ENCODE data around the gene S100P. TPM values are rescaled to one million over a fixed set of nuclear protein-coding genes. Genes with fewer than 3 reads are reported as not detected.
"Not testable (repeated sequence)": the region's sequence is repeated elsewhere in the genome, so short reads cannot be mapped to it uniquely, and the experiment has no call there.

The S100P gene
- total RNA-seq, 1 experiment from 2014 or later: 365 TPM

- CTCF ChIA-PET: no interaction called here
- Mint-ChIP-seq H3K27me3 (ENCODE audit: unreplicated experiment) (no peaks in the 10 kb centered on the region), H3K9me3 (ENCODE audit: low read depth, unreplicated experiment) (no peaks in the 10 kb centered on the region), H3K27ac (ENCODE audit: unreplicated experiment) (no peak overlapping the region), H3K4me3 (ENCODE audit: low read depth, unreplicated experiment) (no peak overlapping the region), H3K36me3 (ENCODE audit: insufficient read depth, unreplicated experiment) (peaks cover 32% of the 10 kb centered on the region), H3K4me1 (ENCODE audit: low read depth, unreplicated experiment) (peaks cover 18% of the 10 kb centered on the region)
- no peak for TF ChIP-seq CTCF (IDR thresholded peaks at IDR 0.05; ENCODE audit: unreplicated experiment)
- intact Hi-C loops (cut with micrococcal nuclease; ENCODE audit: unreplicated experiment): no loop called here
- BruUV-seq (replicated peaks): no TSS peak
- DNase-seq: no peak
Observed at GRCh38 chr4:6671648-6672047, 22.0 kb upstream of the S100P start.

- CTCF ChIA-PET: no interaction called here
- H3K27me3 Mint-ChIP-seq (ENCODE audit: unreplicated experiment): no peaks in the 10 kb centered on the region
- H3K4me3 Mint-ChIP-seq (ENCODE audit: low read depth, unreplicated experiment): no peak overlapping the region
- no peaks in the 10 kb centered on the region for H3K9me3 Mint-ChIP-seq (ENCODE audit: low read depth, unreplicated experiment)
- peaks cover 37% of the 10 kb centered on the region for H3K36me3 Mint-ChIP-seq (ENCODE audit: insufficient read depth, unreplicated experiment)
- no TSS peak for BruUV-seq (replicated peaks)
- H3K4me1 Mint-ChIP-seq (ENCODE audit: low read depth, unreplicated experiment): peaks cover 23% of the 10 kb centered on the region
- H3K27ac Mint-ChIP-seq (ENCODE audit: unreplicated experiment): no peak overlapping the region
- intact Hi-C loops (cut with micrococcal nuclease; ENCODE audit: unreplicated experiment): no loop called here
- TF ChIP-seq CTCF (IDR thresholded peaks at IDR 0.05; ENCODE audit: unreplicated experiment): no peak
- no peak for DNase-seq
Observed at GRCh38 chr4:6672131-6672530, 21.5 kb upstream of the S100P start.

DNA sequence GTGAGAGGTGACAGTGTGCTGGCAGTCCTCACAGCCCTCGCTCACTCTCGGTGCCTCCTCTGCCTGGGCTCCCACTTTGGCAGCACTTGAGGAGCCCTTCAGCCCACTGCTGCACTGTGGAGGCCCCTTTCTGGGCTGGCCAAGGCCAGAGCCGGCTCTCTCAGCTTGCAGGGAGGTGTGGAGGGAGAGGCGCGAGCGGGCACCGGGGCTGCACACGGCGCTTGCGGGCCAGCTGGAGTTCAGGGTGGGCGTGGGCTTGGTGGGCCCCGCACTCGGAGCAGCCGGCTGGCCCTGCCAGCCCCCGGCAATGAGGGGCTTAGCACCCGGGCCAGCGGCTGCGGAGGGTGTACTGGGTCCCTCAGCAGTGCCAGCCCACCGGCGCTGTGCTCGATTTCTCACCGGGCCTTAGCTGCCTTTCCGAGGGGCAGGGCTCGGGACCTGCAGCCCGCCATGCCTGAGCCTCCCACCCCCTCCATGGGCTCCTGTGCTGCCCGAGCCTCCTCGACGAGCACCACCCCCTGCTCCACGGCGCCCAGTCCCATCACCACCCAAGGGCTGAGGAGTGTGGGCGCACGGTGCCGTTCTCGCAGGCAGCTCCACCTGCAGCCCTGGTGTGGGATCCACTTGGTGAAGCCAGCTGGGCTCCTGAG, 21.0 kb upstream of the S100P start:
- DNase-seq; H3K4me3 Mint-ChIP-seq (ENCODE audit: low read depth, unreplicated experiment); H3K27me3 Mint-ChIP-seq (ENCODE audit: unreplicated experiment); CTCF ChIA-PET; H3K27ac Mint-ChIP-seq (ENCODE audit: unreplicated experiment); BruUV-seq (replicated peaks); intact Hi-C loops (cut with micrococcal nuclease; ENCODE audit: unreplicated experiment); H3K9me3 Mint-ChIP-seq (ENCODE audit: low read depth, unreplicated experiment): not testable (repeated sequence)
- H3K4me1 Mint-ChIP-seq (ENCODE audit: low read depth, unreplicated experiment): peaks cover 23% of the 10 kb centered on the region
- peaks cover 39% of the 10 kb centered on the region for H3K36me3 Mint-ChIP-seq (ENCODE audit: insufficient read depth, unreplicated experiment)

DNA sequence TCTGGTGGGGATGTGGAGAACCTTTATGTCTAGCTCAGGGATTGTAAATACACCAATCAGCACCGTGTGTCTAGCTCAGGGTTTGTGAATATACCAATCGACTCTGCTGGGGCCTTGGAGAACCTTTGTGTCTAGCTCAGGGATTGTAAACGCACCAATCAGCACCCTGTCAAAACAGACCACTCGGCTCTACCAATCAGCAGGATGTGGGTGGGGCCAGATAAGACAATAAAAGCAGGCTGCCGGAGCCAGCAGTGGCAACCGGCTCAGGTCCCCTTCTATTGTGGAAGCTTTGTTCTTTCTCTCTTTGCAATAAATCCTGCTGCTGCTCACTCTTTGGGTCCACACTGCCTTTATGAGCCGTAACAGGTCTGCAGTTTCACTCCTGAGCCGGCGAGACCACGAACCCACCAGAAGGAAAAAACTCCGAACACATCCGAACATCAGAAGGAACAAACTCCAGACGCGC, 20.5 kb upstream of the S100P start:
- H3K27me3 Mint-ChIP-seq (ENCODE audit: unreplicated experiment); intact Hi-C loops (cut with micrococcal nuclease; ENCODE audit: unreplicated experiment); DNase-seq; H3K9me3 Mint-ChIP-seq (ENCODE audit: low read depth, unreplicated experiment); CTCF ChIA-PET: not testable (repeated sequence)
- BruUV-seq (replicated peaks): TSS peak; percentile 85
- Mint-ChIP-seq H3K36me3 (ENCODE audit: insufficient read depth, unreplicated experiment) (peaks cover 39% of the 10 kb centered on the region), H3K27ac (ENCODE audit: unreplicated experiment) (peak overlapping the region; percentile 47), H3K4me1 (ENCODE audit: low read depth, unreplicated experiment) (peaks cover 23% of the 10 kb centered on the region), H3K4me3 (ENCODE audit: low read depth, unreplicated experiment) (peak overlapping the region; percentile 87)

DNA sequence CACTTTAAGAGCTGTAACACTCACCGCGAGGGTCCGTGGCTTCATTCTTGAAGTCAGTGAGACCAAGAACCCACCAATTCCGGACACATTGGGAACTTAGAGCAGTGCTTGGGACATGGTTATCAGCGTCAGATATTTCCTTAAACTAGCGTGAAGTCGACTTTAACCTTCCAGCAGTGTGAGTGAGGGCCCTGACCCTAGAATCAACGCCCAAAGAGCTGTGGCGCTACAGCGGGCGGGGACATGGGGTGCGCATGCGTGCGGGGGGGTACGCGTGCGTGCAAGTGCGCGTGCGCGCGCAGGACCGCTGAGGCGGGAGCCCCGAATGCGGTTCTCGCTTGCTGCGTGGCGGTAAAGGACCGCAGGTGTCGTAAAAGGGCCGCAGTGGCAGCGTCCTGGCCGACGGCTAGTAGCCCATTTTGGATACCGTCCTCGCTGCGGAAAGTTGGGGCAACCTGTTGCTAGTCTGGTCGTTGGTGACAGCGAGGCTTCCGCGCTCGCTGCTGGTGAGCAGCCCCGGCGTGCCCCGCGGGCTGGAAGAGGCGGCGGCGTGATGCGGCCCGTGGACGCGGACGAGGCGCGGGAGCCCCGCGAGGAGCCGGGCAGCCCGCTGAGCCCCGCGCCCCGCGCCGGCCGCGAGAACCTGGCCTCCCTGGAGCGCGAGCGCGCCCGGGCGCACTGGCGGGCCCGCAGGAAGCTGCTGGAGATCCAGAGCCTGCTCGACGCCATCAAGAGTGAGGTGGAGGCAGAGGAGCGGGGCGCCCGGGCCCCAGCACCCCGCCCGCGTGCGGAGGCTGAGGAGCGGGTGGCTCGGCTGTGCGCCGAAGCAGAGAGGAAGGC, 19.8 kb upstream of the S100P start:
- Mint-ChIP-seq H3K27me3 (ENCODE audit: unreplicated experiment) (no peaks in the 10 kb centered on the region), H3K9me3 (ENCODE audit: low read depth, unreplicated experiment) (no peaks in the 10 kb centered on the region), H3K27ac (ENCODE audit: unreplicated experiment) (peak overlapping the region; percentile 47), H3K4me3 (ENCODE audit: low read depth, unreplicated experiment) (peak overlapping the region; percentile 87), H3K36me3 (ENCODE audit: insufficient read depth, unreplicated experiment) (peaks cover 39% of the 10 kb centered on the region), H3K4me1 (ENCODE audit: low read depth, unreplicated experiment) (peaks cover 23% of the 10 kb centered on the region)
- no peak for TF ChIP-seq CTCF (IDR thresholded peaks at IDR 0.05; ENCODE audit: unreplicated experiment)
- peak; percentile 87 for DNase-seq
- BruUV-seq (replicated peaks): no TSS peak
- CTCF ChIA-PET: interaction anchor here (0.8 to 1.9 kb wide), 7 partner anchors 10 to 97 kb away, joined by 3 to 26 read pairs (median 3); partner anchors contain the start of gene BLOC1S4
- intact Hi-C loops (cut with micrococcal nuclease; ENCODE audit: unreplicated experiment): loop anchor here (2.0 kb wide), 1 partner anchor 15 kb away; no protein-coding TSS in a partner anchor

Measured in Calu3 (cell line).